ENCODE measurements around the gene RING1.

Gene RING1

DNA sequence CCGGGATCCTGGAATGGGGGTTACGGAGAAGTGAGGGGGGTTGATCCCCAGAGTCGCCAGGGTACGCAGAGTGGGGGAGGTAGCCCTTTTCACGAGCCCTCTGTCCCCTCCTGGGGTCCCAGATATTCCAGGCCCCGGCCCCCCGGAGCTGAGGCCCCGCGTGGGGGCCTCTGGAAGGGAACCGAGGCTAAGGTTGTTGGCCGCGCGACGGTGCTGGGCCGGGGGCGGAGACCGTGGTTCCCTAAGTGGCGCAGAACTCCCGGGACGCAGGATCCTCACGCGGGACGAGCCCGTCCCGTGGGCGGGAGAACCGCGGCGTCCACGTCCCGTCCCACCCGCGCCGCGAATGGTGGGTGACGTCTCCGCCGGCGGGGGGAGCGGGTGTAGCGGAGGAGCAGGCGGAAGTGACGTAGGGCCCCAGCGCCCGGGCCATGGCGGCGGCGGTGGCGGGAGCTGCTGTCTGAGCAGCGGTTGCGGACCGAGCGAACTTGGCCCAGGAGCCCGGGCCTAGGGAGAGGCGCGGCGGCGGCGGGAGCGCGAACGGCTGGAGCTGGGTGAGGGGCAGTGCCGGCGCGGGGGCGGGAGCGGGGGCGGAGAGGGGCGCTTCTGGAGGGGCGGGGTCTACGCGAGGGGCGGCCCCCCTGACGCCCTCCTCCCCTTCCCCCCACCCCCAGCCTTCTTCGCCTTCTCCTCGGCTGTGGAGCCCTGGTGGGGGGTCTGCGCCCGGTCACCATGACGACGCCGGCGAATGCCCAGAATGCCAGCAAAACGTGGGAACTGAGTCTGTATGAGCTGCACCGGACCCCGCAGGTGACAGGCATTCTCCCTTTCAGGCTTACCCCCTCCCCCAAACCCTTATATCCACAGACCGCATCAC lies at the start of gene RING1:
RING1 (plus strand) TSS at position 410 of the 877 bp plus-strand sequence; CDS start at position 733, 323 bp downstream.
- H3K27ac ChIP-seq: peak within 1 kb of the TSS; percentile 86
- no peak for DNase-seq (ENCODE audit: low read depth, low spot score)

GRCh38 chr6:33160096-33160495 lies 48.2 kb upstream of the RING1 start:
- DNase-seq (ENCODE audit: low read depth, low spot score): no peak
- H3K27ac ChIP-seq: no peak overlapping the region

DNA sequence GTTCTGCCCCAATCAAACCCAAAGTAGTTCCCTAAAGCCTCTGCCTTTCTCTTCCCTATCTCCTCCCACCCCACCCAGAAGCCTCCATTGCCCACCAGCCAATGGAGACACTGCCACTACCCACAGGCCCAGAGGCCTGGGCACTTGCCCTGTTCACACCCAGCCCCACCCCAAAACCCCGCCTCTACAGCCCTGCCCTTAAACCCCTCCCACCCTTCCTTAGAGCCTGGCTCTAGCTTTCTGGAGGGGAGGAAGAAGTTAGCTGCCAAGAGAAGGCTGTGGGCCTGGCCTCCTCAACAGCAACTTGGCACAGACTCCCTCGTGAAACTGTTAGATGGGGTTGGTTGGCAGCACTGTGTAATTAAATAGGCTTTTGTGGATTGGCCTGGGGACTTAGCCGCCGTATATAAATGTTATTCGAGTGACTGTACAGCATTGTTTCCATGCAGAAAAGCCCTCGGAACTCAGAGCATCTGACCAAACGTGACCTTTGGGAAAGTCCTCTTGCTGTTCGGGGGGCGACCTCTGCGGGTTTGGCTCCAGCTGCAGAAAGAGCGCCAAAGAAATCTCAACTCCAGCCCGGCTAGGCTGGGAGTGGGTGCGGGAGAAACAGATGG lies 47.5 kb upstream of the RING1 start:
- DNase-seq (ENCODE audit: low read depth, low spot score): peak; percentile 39
- no peak overlapping the region for H3K27ac ChIP-seq

DNA sequence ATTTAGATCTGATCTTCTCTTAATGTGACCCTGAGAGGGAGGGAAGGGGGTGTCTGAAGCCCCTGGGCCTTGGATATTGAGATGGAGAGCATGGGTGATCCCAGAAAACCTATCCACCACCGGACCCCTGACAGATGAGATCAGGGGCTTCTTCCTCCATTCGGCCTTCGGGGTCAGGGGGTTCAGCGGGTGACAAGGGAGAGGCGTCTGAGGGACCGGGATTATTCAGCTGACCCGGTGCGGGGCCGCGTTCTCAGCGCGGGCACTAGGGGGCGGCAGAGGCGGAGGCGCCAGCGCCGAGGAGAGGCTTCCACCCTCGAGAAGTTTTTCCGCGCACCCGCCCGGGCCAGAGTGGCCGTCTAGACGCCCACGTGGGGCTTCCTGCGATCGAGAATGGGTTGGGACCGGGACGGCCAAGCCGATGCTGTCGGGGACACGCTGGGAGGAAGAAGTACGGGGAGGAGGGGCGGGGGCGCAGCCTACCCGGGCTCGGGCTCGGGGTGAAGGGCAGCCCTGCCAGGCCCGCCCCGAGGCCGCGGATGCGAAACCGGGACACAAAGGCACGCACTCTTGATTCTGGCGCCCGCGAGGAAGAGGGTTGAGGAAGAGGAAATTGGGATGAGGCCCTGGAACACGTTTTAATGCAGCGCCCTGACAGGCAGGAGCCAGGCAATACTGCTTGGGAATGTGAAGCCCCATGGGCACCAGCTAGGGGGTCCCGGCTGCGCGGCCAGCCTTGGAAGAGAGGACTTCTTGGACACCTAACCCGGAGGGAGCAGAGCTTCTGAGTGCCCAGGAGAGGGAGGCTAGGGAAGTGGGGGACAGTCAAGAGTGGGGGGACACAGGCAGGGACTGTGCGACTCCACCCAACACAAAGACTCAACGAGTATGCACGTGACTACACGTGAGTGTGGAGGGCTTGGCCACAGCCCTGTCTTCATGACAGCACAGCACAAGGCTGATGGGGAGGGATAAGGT lies 46.7 kb upstream of the RING1 start:
- H3K27ac ChIP-seq: no peak overlapping the region
- no peak for DNase-seq (ENCODE audit: low read depth, low spot score)

GRCh38 chr6:33163540-33163939 lies 44.8 kb upstream of the RING1 start:
- DNase-seq (ENCODE audit: low read depth, low spot score): no peak
- no peak overlapping the region for H3K27ac ChIP-seq

- no peak for DNase-seq (ENCODE audit: low read depth, low spot score)
These were observed 44.1 kb upstream of the RING1 start for GRCh38 chr6:33164176-33164575.

DNA sequence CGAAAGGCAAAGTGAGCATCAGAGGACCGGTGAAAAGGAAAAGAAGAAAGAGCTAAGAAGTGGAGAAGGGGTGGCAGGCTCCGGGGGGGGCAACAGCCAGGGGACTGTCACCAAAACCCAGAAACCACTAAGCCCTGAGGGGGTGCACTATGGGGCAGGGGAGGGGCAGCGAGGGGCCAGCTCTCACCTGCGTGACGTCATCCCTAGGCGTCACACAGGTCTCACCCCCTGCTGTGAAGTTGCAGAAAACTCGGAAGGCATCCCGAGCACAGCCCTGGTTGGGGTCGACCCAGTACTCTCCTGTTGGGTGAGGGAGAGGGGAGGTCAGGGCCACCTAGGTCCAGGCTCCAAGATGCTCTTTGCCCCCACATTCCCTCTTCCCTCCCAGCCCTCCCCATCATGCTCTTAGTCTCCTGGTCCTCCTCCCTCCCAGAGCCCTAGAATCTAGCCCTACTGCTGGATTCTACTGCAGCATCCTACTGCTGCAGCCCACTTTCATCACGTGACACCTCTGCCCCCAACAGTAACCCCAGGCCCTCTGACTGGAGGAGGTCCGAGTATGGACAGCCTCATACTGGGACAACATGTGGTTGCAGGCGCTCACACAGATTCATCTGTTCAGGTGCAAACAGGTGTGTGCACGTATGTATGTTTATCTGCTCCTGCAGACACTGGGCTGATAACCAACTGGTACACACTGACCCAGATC lies 43.5 kb upstream of the RING1 start:
- H3K27ac ChIP-seq: no peak overlapping the region
- no peak for DNase-seq (ENCODE audit: low read depth, low spot score)

More at GRCh38 chr6:33164176-33164575, 44.1 kb upstream of the RING1 start:
- no peak overlapping the region for H3K27ac ChIP-seq

- no peak for DNase-seq (ENCODE audit: low read depth, low spot score)
- no peak overlapping the region for H3K27ac ChIP-seq
These were observed 42.6 kb upstream of the RING1 start for GRCh38 chr6:33165581-33166258.

DNA sequence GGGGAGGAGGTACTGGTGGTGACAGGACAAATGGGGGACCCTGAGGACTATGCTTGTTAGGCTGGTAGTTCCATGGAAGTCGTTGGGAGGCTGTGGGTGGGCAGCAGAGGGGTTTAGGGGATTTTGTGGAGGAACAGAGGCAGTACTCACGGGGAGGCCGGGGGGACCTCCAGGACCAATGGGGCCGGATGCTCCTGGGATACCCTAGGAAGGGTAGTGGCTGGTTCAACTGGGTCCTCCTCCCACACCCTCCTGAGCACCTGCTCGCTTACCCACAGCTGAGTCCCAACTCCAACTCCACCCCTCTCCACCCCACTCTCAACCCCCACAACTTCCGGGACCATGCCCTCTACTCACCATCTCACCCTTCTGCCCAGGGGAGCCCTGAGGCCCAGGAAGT lies 41.9 kb upstream of the RING1 start:
- DNase-seq (ENCODE audit: low read depth, low spot score): no peak
- no peak overlapping the region for H3K27ac ChIP-seq

GRCh38 chr6:33166811-33167210 lies 41.5 kb upstream of the RING1 start:
- DNase-seq (ENCODE audit: low read depth, low spot score): no peak
- H3K27ac ChIP-seq: no peak overlapping the region

DNA sequence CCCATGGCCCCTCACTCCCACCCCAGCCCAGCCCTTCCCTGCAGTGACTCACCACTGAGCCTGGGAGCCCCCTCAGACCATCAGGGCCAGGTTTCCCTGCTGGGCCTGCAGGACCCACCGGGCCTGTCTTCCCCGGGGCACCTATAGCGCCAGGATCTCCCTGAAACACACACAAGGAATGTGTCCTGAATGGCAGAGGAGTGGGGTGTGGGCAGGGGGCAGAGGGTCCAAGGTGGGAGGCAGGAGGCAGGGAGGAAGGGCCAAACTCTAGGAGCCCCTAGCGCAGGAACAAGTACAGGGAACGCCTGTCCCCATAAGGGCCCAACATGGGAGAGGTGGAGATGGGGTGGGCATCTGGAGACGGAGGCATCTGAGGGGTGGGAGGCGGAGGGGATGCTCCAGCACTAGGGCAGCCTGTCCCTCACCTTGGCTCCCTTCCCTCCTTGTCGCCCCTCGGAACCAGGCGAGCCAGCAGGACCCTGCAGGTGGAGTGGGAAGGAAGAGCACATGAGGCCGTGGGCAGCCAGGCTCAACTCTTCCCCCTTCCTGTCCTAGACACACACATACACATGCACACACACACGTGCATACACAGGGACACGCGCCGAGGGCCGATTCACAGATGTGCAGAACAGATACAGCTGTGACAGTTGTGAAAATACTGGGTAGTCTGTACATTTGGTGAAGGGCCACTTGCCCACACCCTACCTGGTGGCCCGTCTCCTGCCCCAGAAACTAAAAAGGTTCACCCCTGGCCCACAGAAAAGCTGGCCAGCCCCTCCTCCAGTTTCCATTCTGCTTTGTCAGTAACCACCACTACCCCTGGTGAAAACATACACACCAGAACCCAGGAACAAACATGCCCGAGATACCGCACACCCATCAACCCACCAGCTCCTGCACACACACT lies 40.7 kb upstream of the RING1 start:
- DNase-seq (ENCODE audit: low read depth, low spot score): no peak
- no peak overlapping the region for H3K27ac ChIP-seq

GRCh38 chr6:33168284-33168601 lies 40.1 kb upstream of the RING1 start:
- H3K27ac ChIP-seq: no peak overlapping the region
- no peak for DNase-seq (ENCODE audit: low read depth, low spot score)

GRCh38 chr6:33168639-33169038 lies 39.7 kb upstream of the RING1 start:
- no peak overlapping the region for H3K27ac ChIP-seq
- DNase-seq (ENCODE audit: low read depth, low spot score): no peak

DNA sequence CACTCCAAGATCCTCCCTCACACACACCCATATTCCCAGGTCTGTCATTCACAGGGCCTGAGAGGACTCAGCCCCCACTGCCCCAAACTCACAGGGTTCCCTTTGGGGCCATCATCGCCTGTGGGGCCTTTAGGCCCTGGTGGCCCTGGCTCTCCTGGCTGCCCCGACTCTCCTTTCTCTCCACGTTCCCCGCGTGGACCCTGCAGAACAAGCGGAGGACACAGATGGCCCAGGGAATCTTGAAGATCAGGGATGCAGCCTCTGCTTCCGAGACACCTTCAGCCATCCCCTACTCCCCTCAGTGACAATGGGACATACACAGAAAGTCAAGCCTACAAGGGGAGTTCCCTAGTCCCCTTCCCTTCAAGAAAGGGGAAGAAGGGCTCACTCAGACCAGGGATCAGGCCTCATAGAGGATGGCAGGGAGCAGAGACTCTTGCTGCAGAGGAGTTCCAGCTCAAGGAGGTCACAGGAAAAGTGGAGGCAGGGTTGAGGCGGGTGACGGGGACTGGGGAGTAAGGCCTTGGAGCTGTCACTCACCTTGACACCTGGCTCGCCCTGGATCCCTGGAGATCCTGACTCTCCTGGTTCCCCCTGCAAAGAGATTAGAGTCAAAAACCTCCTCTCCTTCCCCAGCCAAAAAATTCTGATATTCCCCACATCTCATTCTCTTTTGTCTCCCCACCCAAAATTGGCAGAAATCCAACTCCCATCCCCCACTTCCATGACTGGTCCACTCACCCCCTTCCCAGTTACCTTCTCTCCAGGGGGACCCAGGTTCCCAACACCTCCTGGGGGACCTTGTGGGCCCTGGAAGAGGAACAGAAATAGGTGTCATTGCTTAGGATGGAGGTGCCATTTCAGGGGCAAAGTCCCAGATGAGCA lies 38.8 kb upstream of the RING1 start:
- DNase-seq (ENCODE audit: low read depth, low spot score): no peak
- H3K27ac ChIP-seq: no peak overlapping the region

GRCh38 chr6:33170176-33171015 lies 37.9 kb upstream of the RING1 start:
- no peak for DNase-seq (ENCODE audit: low read depth, low spot score)

DNA sequence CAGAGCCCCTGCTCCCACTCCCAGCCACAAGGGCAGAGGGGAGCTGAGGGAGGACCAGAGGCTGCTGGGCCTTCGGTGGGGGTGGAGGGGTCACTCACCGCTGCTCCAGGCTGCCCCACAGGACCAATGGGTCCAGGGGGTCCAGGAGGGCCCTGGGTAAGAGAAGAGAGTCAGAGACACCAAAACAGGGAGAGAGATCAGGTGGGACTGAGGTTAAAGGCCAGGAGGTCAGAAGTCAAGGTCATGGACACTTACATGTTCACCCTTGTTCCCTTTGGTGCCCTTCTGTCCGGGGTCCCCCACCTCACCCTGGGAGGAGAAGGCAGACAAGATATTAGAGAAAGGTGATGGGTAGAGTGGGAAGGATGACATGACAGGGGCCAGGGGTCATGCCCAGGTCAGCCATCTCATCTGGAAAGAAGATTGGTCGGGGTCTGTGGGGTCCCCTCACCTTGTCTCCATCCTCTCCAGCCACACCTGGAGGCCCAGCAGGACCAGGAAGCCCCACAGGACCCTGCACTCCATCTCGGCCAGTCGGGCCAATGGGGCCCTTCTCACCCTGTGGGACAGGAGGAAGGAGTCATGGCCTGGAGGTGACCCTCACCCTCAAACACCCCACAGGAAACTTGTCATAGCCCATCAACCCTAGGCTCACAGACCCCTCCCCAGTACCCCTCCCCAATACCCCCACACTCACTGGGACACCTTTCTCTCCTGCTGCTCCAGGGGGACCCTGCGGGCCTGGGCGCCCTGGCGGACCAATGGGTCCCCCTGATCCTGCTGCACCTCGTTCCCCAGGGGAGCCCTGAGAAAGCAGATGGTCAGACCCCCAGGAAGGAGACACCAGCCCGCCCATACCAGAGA lies 37.1 kb upstream of the RING1 start:
- DNase-seq (ENCODE audit: low read depth, low spot score): no peak
- no peak overlapping the region for H3K27ac ChIP-seq

More at GRCh38 chr6:33170176-33171015, 37.9 kb upstream of the RING1 start:
- H3K27ac ChIP-seq: no peak overlapping the region

Data from epithelial cell of prostate (primary cell).